ENCODE measurements around the gene TSPEAR.

The TSPEAR gene

DNA sequence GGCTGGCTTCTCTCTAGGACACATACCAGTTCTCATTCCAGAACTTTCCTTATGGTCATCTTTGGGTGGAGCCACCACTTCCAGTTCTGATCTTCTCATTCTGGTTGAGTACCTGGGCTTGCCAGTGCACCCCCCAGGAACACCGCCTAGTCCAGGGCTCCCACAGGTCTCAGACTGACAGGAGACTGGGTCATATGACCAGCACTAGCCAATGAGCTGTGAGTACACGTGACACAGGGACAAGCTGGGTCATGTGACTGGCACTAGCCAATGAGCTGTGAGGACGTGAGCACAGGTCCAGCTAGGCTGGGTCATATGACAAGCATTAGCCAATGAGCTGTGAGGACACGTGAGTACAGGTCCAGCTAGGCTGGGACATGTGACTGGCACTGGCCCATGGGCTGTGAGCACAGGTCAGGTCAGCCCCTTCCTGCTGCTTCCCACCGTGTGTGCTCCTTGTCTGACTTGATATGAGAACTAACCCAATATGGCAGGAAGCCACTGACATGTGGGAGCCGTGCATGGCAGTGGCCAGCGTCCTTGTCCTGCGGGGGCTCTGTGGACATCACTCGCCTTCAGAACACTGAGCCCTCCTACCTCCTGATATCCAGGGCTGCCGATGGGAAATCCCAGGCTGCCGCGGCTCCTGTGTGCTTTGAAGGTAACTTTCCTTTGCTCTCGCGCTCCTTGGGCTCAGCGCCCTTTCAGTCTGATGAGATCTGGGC is 194.0 kb downstream of the TSPEAR start:
- no peak for TF ChIP-seq CTCF (IDR thresholded peaks at IDR 0.05; ENCODE audit: insufficient read depth, low read depth, low read length, missing control alignments)
- no peak for DNase-seq (ENCODE audit: low read depth)
- no peak overlapping the region for H3K4me3 ChIP-seq (ENCODE audit: low read length)

- no peak overlapping the region for H3K4me3 ChIP-seq (ENCODE audit: low read length)
- no peak for TF ChIP-seq CTCF (IDR thresholded peaks at IDR 0.05; ENCODE audit: insufficient read depth, low read depth, low read length, missing control alignments)
- DNase-seq (ENCODE audit: low read depth) = no peak
Measured at GRCh38 chr21:44516828-44517174, 194.6 kb downstream of the TSPEAR start.

DNA sequence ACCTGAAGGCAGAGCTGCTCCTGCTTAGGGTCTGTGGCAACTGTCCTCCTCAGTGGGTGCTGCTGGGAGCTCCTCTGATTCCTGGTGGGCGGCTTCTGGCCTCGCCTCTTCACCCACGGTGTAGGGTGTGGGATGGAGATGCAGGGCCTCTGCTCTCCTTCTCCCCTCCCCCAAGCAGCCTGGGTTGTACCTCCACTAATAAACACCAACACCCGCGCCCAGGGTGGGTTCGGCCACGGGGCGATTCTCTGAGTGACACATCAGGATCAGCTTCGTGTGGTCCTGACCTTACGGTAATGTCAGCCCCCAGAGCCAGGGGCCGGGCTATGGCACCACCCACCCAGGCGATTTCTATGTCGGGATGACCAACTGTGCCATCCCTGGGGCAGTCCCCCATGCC is 195.0 kb downstream of the TSPEAR start:
- DNase-seq (ENCODE audit: low read depth) = no peak
- H3K4me3 ChIP-seq (ENCODE audit: low read length) = no peak overlapping the region
- no peak for TF ChIP-seq CTCF (IDR thresholded peaks at IDR 0.05; ENCODE audit: insufficient read depth, low read depth, low read length, missing control alignments)

GRCh38 chr21:44515359-44516165 is 195.8 kb downstream of the TSPEAR start:
- H3K4me3 ChIP-seq (ENCODE audit: low read length) = no peak overlapping the region
- no peak for TF ChIP-seq CTCF (IDR thresholded peaks at IDR 0.05; ENCODE audit: insufficient read depth, low read depth, low read length, missing control alignments)
- DNase-seq (ENCODE audit: low read depth) = no peak

GRCh38 chr21:44514746-44515358 is 196.5 kb downstream of the TSPEAR start:
- TF ChIP-seq CTCF (IDR thresholded peaks at IDR 0.05; ENCODE audit: insufficient read depth, low read depth, low read length, missing control alignments) = no peak
- H3K4me3 ChIP-seq (ENCODE audit: low read length) = no peak overlapping the region
- no peak for DNase-seq (ENCODE audit: low read depth)

DNA sequence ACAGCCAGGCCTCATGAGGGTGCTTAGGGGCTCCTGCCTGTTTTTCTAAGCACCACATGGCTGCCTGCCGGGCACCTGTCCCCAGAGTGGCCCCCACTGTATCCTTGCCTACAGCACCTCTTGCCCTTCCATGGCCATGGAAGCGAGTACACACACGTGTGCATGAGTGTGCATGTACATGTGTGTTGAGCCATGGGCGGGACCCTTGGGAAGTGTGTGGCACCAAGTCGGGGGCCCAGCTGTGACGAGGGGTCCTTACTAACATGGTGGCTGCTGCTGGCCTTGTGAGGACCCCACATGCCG is 197.2 kb downstream of the TSPEAR start:
- no peak for DNase-seq (ENCODE audit: low read depth)
- no peak overlapping the region for H3K4me3 ChIP-seq (ENCODE audit: low read length)
- TF ChIP-seq CTCF (IDR thresholded peaks at IDR 0.05; ENCODE audit: insufficient read depth, low read depth, low read length, missing control alignments) = no peak
